Esophagus (tissue), 2 donors: Measurements from ENCODE around the gene RBM5. TPM values are rescaled to one million over a fixed set of nuclear protein-coding genes. Genes with fewer than 3 reads are reported as not detected.
"Not testable (repeated sequence)": the region's sequence is repeated elsewhere in the genome, so short reads cannot be mapped to it uniquely, and the experiment has no call there.

Experiments used
- H3K27ac ChIP-seq, 2 donors: one replicate each; pipeline ENCODE4 v1.5.1; 2013; ENCODE audit warnings: low read depth in 2 of 2, mild to moderate bottlenecking in 2 of 2, inconsistent platforms in 1 of 2, low read length in 1 of 2, moderate library complexity in 1 of 2
- H3K27me3 ChIP-seq, 2 donors: one replicate each; pipeline ENCODE4 v1.6.1; 2013; ENCODE audit warnings: low read length in 2 of 2, control low read depth in 1 of 2, mild to moderate bottlenecking in 1 of 2; ENCODE audit not compliant: insufficient read depth in 2 of 2, control insufficient read depth in 1 of 2
- H3K36me3 ChIP-seq, 2 donors: one replicate each; pipeline ENCODE4 v1.6.1; 2013; ENCODE audit warnings: low read length in 1 of 2; ENCODE audit not compliant: control insufficient read depth in 2 of 2, insufficient read depth in 2 of 2
- H3K4me1 ChIP-seq, 2 donors: one replicate each; pipeline ENCODE4 v1.6.1; 2013; ENCODE audit warnings: low read length in 1 of 2; ENCODE audit not compliant: control insufficient read depth in 2 of 2, insufficient read depth in 2 of 2
- H3K4me3 ChIP-seq, 2 donors: one replicate each; pipeline ENCODE4 v1.5.1; 2013; ENCODE audit warnings: low read length in 2 of 2, mild to moderate bottlenecking in 2 of 2, low read depth in 1 of 2, moderate library complexity in 1 of 2
- H3K9me3 ChIP-seq, 2 donors: one replicate each; pipeline ENCODE4 v1.6.1; 2013; ENCODE audit warnings: mild to moderate bottlenecking in 2 of 2, low read depth in 1 of 2, low read length in 1 of 2, moderate library complexity in 1 of 2; ENCODE audit not compliant: control insufficient read depth in 2 of 2, insufficient read depth in 1 of 2
- WGBS, 2 donors: extraction: QIAGEN DNeasy Blood & Tissue Kit; methylation state at CpG; one replicate each; pipeline ENCODE4 v1.1.7; 2013; 5-methylcytosine and 5-hydroxymethylcytosine counted together
- polyA plus RNA-seq, 2 donors: library from polyadenylated mRNA; stranded (reverse); fragments of 200-250 nt; gene quantifications; one replicate each; pipeline ENCODE4 v1.2.3, GENCODE V29; 2013
- donor health status: healthy with polysubstance abuse.
- donor health status: Bipolar disorder and iron deficiency.

The RBM5 gene
- polyA plus RNA-seq = 10 to 100 TPM; 62.0 to 97.4 TPM

- H3K4me3 ChIP-seq = peak within 1 kb of the TSS; percentile 98 to 99
- H3K9me3 ChIP-seq = no peaks in the 10 kb centered on the region
- H3K4me1 ChIP-seq = peaks cover 0 to 2% of the 10 kb centered on the region in 2 donors
- 0% methylated on average over 61 of the region's 61 CpGs for WGBS, 2 donors
- no peaks in the 10 kb centered on the region for H3K27me3 ChIP-seq
- H3K36me3 ChIP-seq = peaks cover 9 to 13% of the 10 kb centered on the region in 2 donors
- peak within 1 kb of the TSS; percentile 92 to 97 for H3K27ac ChIP-seq
Observed at GRCh38 chr3:50088725-50089608, at the start of gene RBM5. Gene RBM5 (plus strand): TSS chr3:50088919. CDS start chr3:50090435, 1,516 bp downstream.

- Histone ChIP-seq H3K4me1 (no peaks in the 10 kb centered on the region), H3K4me3 (no peak overlapping the region), H3K27ac (no peak overlapping the region), H3K27me3 (no peaks in the 10 kb centered on the region), H3K36me3 (peaks cover 6 to 13% of the 10 kb centered on the region in 2 donors), H3K9me3 (no peaks in the 10 kb centered on the region)
- 92 to 97% methylated on average over 1 of the region's 1 CpG for WGBS, 2 donors
Observed at GRCh38 chr3:50044976-50045375, 43.7 kb upstream of the RBM5 start.

GRCh38 chr3:50047426-50047825, 41.3 kb upstream of the RBM5 start:
- Histone ChIP-seq H3K4me3 (no peak overlapping the region), H3K27ac (no peak overlapping the region), H3K4me1 (no peaks in the 10 kb centered on the region), H3K27me3 (no peaks in the 10 kb centered on the region), H3K9me3 (no peaks in the 10 kb centered on the region), H3K36me3 (peaks cover 6 to 14% of the 10 kb centered on the region in 2 donors)
- WGBS, 2 donors = 95 to 96% methylated on average over 4 of the region's 4 CpGs

- Histone ChIP-seq H3K27ac (no peak overlapping the region), H3K9me3 (no peaks in the 10 kb centered on the region), H3K4me3 (no peak overlapping the region), H3K36me3 (peaks cover 8 to 14% of the 10 kb centered on the region in 2 donors), H3K27me3 (no peaks in the 10 kb centered on the region), H3K4me1 (no peaks in the 10 kb centered on the region)
Observed at GRCh38 chr3:50050361-50050760, 38.4 kb upstream of the RBM5 start.

DNA sequence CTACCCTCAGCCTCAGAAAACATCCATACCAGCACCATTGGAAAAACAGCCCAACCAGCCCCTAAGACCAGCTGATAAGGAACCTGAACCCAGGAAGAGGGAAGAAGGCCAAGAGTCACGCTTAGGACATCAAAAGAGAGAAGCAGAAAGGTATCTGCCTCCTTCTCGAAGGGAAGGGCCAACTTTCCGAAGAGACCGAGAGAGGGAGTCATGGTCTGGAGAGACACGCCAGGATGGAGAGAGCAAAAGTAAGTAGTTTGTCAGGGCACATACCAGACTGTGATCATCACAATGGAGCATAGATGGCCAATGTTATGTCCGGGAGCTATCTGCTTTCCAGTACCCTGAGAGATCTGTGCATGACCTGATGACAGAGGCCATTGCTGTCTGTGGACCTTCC, 31.0 kb upstream of the RBM5 start:
- Histone ChIP-seq H3K4me3 (no peak overlapping the region), H3K27ac (no peak overlapping the region), H3K27me3 (no peaks in the 10 kb centered on the region), H3K4me1 (no peaks in the 10 kb centered on the region), H3K9me3 (no peaks in the 10 kb centered on the region), H3K36me3 (peaks cover 16 to 26% of the 10 kb centered on the region in 2 donors)
- 96 to 97% methylated on average over 6 of the region's 6 CpGs for WGBS, 2 donors

DNA sequence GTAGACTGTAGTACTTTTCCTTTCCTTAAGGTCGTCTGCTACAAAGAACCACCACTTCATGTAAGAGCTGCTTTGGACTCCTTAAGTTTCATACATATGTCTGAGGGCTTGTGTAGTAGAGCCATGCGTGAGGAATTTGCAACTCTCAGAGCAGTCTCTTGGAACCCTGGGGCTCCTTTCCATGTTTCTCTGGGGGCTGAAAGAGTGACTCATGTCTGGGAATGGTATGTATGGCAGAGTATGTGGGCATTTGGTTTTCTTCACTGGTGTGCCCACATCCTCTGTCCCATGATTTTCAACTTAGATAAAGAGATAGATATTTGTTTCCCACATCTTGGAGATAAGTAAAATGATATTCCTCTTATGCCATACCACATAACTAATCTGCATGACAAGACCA, 20.6 kb upstream of the RBM5 start:
- Histone ChIP-seq H3K4me3 (no peak overlapping the region), H3K4me1 (no peaks in the 10 kb centered on the region), H3K27ac (no peak overlapping the region), H3K36me3 (peaks cover 21 to 26% of the 10 kb centered on the region in 2 donors), H3K9me3 (no peaks in the 10 kb centered on the region), H3K27me3 (no peaks in the 10 kb centered on the region)
- WGBS, 2 donors = 85 to 90% methylated on average over 2 of the region's 2 CpGs

- 94 to 97% methylated on average over 1 of the region's 1 CpG for WGBS, 2 donors
- H3K4me1 ChIP-seq = no peaks in the 10 kb centered on the region
- H3K27ac ChIP-seq = no peak overlapping the region
- no peaks in the 10 kb centered on the region for H3K9me3 ChIP-seq
- peaks cover 2 to 4% of the 10 kb centered on the region in 2 donors for H3K36me3 ChIP-seq
- no peaks in the 10 kb centered on the region for H3K27me3 ChIP-seq
- H3K4me3 ChIP-seq = no peak overlapping the region
Observed at GRCh38 chr3:50078091-50078490, 10.6 kb upstream of the RBM5 start.

- H3K4me1 ChIP-seq = no peaks in the 10 kb centered on the region
- WGBS, 2 donors = 29 to 53% methylated on average over 1 of the region's 1 CpG
- no peak overlapping the region for H3K4me3 ChIP-seq
- no peaks in the 10 kb centered on the region for H3K27me3 ChIP-seq
- H3K9me3 ChIP-seq = no peaks in the 10 kb centered on the region
- peaks cover 0 to 2% of the 10 kb centered on the region in 2 donors for H3K36me3 ChIP-seq
- H3K27ac ChIP-seq = no peak overlapping the region
Observed at GRCh38 chr3:50078622-50079021, 10.1 kb upstream of the RBM5 start.

- not testable (repeated sequence) for H3K4me3 ChIP-seq, H3K27me3 ChIP-seq, H3K36me3 ChIP-seq, H3K4me1 ChIP-seq, H3K27ac ChIP-seq, H3K9me3 ChIP-seq
- 95 to 100% methylated on average over 8 to 24 of the region's 33 CpGs for WGBS, 2 donors
Observed at GRCh38 chr3:50084951-50085350, 3.8 kb upstream of the RBM5 start.

- Histone ChIP-seq H3K9me3 (no peaks in the 10 kb centered on the region), H3K4me3 (peak overlapping the region; percentile 98 to 99), H3K27me3 (no peaks in the 10 kb centered on the region), H3K4me1 (peaks cover 0 to 2% of the 10 kb centered on the region in 2 donors), H3K36me3 (peaks cover 11 to 17% of the 10 kb centered on the region in 2 donors), H3K27ac (peak overlapping the region; percentile 92 to 97)
- 0 to 1% methylated on average over 16 of the region's 16 CpGs for WGBS, 2 donors
Observed at GRCh38 chr3:50089609-50089945, 858 bp downstream of the RBM5 start.
